ENCODE measurements around the gene SART3. TPM values are rescaled to one million over a fixed set of nuclear protein-coding genes. Genes with fewer than 3 reads are reported as not detected.
"Not testable (repeated sequence)": the region's sequence is repeated elsewhere in the genome, so short reads cannot be mapped to it uniquely, and the experiment has no call there.

Gene SART3
- total and polyA plus RNA-seq, 4 donors = 49.7 to 55.9 (median 52.6) TPM

DNA sequence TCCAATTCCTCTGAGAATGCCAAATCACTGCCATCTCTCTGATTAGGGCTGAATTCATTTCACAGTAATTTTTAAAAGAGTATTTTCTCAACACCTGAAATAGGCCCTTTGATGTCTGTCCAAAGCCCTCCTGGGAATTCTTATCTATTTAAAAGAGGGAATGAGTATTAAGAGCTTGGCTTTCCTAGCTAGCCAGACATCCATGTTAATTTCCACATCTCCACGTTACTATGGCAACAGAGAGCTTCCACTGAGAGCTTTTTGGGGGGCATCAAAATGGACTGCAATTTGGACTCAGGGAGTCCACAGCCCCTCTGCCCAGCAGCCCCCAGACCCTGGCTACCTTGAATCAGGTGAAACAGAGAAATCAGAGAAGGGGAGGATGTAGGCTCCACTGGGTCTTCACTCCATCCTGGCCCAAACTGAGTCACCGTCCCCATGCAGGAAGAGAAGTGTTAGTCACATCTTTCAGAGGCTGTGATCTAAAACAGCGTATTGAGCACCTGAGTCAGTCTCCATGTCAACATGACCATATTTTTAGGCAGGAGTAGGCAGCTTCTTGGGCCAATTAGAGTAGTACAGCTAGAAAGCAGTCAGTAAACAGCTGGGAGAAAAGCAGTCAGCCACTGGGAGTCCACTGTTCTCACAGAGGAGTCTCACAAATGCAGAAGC lies 52.9 kb downstream of the SART3 start:
- no peaks in the 10 kb centered on the region for H3K27me3 ChIP-seq (ENCODE audit: control insufficient read depth, insufficient read depth, low read length)
- H3K4me3 ChIP-seq (ENCODE audit: low read depth, low read length) = no peak overlapping the region
- 74% methylated on average over 2 of the region's 3 CpGs for WGBS (ENCODE audit: insufficient coverage)
- no peak overlapping the region for H3K27ac ChIP-seq (ENCODE audit: low read depth, low read length)
- peaks cover 10% of the 10 kb centered on the region for H3K4me1 ChIP-seq (ENCODE audit: control insufficient read depth, insufficient read depth, low read length)
- H3K36me3 ChIP-seq (ENCODE audit: control insufficient read depth, insufficient read depth, low read length) = no peaks in the 10 kb centered on the region
- no peaks in the 10 kb centered on the region for H3K9me3 ChIP-seq (ENCODE audit: control insufficient read depth, insufficient read depth, low read length)
- DNase-seq (ENCODE audit: low read depth in 4 of 6, low spot score in 6 of 6) = peak in 2 of 6 donors; percentile 27 to 77

DNA sequence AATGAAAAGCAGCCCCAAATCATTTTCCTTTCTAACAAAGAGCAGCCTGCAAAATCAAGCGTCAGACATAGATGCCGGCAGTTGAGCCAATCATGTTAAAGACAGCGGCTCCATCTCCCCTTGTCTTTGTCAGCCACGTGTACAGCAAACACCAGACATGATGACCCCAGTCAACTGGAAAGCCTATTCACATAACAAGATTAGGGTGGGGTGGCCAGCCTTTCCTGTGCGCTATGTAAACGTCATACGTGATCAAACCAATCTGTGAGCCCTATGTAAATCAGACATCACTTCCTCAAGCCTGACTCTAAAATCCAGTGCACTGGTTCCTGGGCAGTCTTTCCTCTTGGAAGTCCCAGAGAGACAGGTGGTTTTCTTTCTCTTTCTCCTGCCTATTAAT lies 55.8 kb downstream of the SART3 start:
- DNase-seq (ENCODE audit: low read depth in 4 of 6, low spot score in 6 of 6) = no peak
- WGBS (ENCODE audit: insufficient coverage) = 74% methylated on average over 7 of the region's 7 CpGs
- Histone ChIP-seq H3K4me1 (ENCODE audit: control insufficient read depth, insufficient read depth, low read length) (no peaks in the 10 kb centered on the region), H3K4me3 (ENCODE audit: low read depth, low read length) (no peak overlapping the region), H3K27ac (ENCODE audit: low read depth, low read length) (no peak overlapping the region), H3K9me3 (ENCODE audit: control insufficient read depth, insufficient read depth, low read length) (no peaks in the 10 kb centered on the region), H3K27me3 (ENCODE audit: control insufficient read depth, insufficient read depth, low read length) (no peaks in the 10 kb centered on the region), H3K36me3 (ENCODE audit: control insufficient read depth, insufficient read depth, low read length) (no peaks in the 10 kb centered on the region)

DNA sequence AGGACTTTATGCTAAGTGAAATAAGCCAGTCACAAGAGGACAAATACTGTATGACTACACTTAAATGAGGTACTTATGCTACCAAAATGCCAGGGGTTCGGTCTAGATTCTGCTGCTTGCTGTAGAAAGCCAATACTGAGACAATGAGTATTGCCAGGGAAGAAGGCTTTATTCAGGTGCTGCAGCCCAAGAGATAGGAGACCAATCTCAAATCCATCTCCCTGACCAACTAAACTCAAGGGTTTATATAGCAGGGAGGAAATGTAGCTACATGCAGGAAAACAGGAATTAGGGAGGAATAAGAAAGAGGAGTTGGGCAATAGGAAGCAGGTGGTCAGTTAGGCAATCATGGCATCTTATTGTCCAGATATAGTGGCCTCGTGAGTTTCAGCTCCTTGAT lies 58.1 kb downstream of the SART3 start:
- 50% methylated on average over 1 of the region's 2 CpGs for WGBS (ENCODE audit: insufficient coverage)
- H3K27me3 ChIP-seq (ENCODE audit: control insufficient read depth, insufficient read depth, low read length) = no peaks in the 10 kb centered on the region

DNA sequence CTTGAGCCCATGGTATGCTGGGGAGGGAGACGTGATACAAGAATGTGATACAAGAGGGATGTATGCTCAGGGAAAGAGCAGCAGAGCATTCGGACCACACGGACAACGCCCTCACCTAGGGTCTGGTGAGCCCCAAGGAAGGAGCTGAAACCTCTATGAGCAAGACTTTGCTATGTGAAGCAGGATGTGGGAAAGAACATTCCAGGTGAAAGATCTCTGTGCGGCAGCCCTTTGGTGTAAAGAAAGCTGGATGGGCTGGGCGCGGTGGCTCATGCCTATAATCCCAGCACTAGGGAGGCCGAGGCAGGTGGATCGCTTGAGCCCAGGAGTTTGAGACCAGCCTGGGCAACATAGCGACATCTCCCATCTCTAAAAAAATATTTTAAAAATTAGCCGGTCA lies 62.8 kb downstream of the SART3 start:
- Histone ChIP-seq H3K27me3 (ENCODE audit: control insufficient read depth, insufficient read depth, low read length) (no peaks in the 10 kb centered on the region), H3K36me3 (ENCODE audit: control insufficient read depth, insufficient read depth, low read length) (no peaks in the 10 kb centered on the region), H3K27ac (ENCODE audit: low read depth, low read length) (no peak overlapping the region), H3K4me1 (ENCODE audit: control insufficient read depth, insufficient read depth, low read length) (no peaks in the 10 kb centered on the region), H3K4me3 (ENCODE audit: low read depth, low read length) (no peak overlapping the region), H3K9me3 (ENCODE audit: control insufficient read depth, insufficient read depth, low read length) (no peaks in the 10 kb centered on the region)
- 84% methylated on average over 9 of the region's 11 CpGs for WGBS (ENCODE audit: insufficient coverage)
- no peak for DNase-seq (ENCODE audit: low read depth in 4 of 6, low spot score in 6 of 6)

More for the DNA sequence above, 58.1 kb downstream of the SART3 start:
- no peak overlapping the region for H3K27ac ChIP-seq (ENCODE audit: low read depth, low read length)
- H3K36me3 ChIP-seq (ENCODE audit: control insufficient read depth, insufficient read depth, low read length) = no peaks in the 10 kb centered on the region
- H3K4me1 ChIP-seq (ENCODE audit: control insufficient read depth, insufficient read depth, low read length) = no peaks in the 10 kb centered on the region
- no peaks in the 10 kb centered on the region for H3K9me3 ChIP-seq (ENCODE audit: control insufficient read depth, insufficient read depth, low read length)
- no peak overlapping the region for H3K4me3 ChIP-seq (ENCODE audit: low read depth, low read length)
- DNase-seq (ENCODE audit: low read depth in 4 of 6, low spot score in 6 of 6) = no peak

DNA sequence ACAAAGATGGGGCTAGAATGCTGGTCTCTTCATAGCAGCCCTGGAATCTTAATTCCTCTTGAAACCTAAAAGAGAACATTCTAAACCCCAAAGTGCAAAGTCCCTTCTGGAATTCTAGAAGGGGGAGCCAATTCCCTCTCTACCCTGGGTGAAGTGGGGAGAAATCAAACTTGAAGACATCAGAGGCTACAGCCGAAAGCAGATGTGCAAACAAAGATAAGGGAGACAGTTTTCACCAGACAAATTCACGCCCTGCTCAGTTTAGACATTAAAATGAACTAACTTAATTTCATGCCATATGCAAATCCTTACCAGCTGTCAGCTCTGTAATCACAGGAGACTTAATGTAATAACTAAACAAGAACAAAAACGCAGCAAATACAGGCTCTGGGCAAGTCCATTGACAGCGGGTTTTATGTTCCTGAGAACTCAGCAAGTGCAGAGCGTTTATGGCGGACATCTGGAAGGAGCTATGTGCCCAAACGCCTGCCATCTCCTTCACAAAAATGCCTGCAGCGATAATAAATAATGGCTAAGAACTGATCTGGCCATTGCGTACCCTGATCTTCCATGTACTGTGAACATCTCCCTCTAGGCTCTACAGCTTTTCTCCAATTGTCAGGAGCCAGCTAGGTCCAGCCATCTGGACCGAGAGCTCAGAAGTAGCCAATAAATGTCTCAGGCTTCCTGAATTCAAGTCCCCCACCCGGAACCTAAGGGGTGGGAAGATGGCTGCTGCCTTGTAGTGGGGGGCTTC lies 65.0 kb downstream of the SART3 start:
- H3K27ac ChIP-seq (ENCODE audit: low read depth, low read length) = no peak overlapping the region
- DNase-seq (ENCODE audit: low read depth in 4 of 6, low spot score in 6 of 6) = peak in 2 of 6 donors; percentile 29 to 83
- H3K27me3 ChIP-seq (ENCODE audit: control insufficient read depth, insufficient read depth, low read length) = no peaks in the 10 kb centered on the region
- H3K4me3 ChIP-seq (ENCODE audit: low read depth, low read length) = no peak overlapping the region
- H3K36me3 ChIP-seq (ENCODE audit: control insufficient read depth, insufficient read depth, low read length) = no peaks in the 10 kb centered on the region
- no peaks in the 10 kb centered on the region for H3K9me3 ChIP-seq (ENCODE audit: control insufficient read depth, insufficient read depth, low read length)
- 62% methylated on average over 8 of the region's 11 CpGs for WGBS (ENCODE audit: insufficient coverage)
- no peaks in the 10 kb centered on the region for H3K4me1 ChIP-seq (ENCODE audit: control insufficient read depth, insufficient read depth, low read length)

DNA sequence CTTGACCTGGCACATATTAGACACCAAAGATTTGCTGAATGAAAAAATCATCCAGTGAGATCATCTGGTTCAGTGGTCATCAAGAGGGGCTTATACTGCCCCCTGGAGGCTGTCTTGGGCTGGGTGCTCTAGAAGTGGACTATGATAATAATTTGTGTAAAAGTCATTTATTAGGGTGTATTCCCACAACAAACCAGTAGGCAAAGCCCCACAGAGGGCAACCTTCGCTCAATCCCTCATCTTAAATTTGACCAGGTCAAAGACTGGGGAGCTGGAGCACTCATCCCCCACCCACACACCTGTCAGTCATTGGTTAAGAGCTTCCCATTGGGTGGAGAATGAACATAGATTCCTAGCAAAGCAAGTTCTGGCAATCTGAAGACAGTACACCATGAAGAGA lies 65.9 kb downstream of the SART3 start:
- no peak for DNase-seq (ENCODE audit: low read depth in 4 of 6, low spot score in 6 of 6)
- no peaks in the 10 kb centered on the region for H3K4me1 ChIP-seq (ENCODE audit: control insufficient read depth, insufficient read depth, low read length)
- no peaks in the 10 kb centered on the region for H3K9me3 ChIP-seq (ENCODE audit: control insufficient read depth, insufficient read depth, low read length)
- no peaks in the 10 kb centered on the region for H3K27me3 ChIP-seq (ENCODE audit: control insufficient read depth, insufficient read depth, low read length)
- no peak overlapping the region for H3K27ac ChIP-seq (ENCODE audit: low read depth, low read length)
- no peak overlapping the region for H3K4me3 ChIP-seq (ENCODE audit: low read depth, low read length)
- H3K36me3 ChIP-seq (ENCODE audit: control insufficient read depth, insufficient read depth, low read length) = no peaks in the 10 kb centered on the region
- no CpG with 5 or more reads among the region's 1 CpG for WGBS (ENCODE audit: insufficient coverage)

DNA sequence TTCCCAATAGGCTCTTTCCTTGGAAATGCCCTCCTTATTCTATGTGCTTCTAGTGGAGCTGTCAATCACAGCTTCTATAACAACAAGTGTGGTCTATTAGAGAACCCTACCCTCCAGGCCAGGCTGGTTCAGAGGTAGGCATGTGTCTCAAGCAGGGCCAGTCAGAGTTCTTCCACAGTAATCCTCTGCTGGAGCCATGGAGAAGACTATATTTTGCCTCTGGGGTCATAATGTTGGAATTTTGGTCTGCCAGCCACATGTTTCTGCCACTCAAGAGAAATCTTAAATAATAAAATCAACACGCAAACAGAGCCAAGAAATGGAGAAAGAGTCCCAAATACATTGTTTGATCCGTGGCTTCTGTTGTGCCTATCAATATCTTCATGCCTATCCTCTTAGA lies 69.7 kb downstream of the SART3 start:
- 75% methylated on average over 1 of the region's 2 CpGs for WGBS (ENCODE audit: insufficient coverage)
- H3K9me3 ChIP-seq (ENCODE audit: control insufficient read depth, insufficient read depth, low read length) = no peaks in the 10 kb centered on the region
- H3K4me1 ChIP-seq (ENCODE audit: control insufficient read depth, insufficient read depth, low read length) = no peaks in the 10 kb centered on the region
- no peak for DNase-seq (ENCODE audit: low read depth in 4 of 6, low spot score in 6 of 6)
- H3K36me3 ChIP-seq (ENCODE audit: control insufficient read depth, insufficient read depth, low read length) = no peaks in the 10 kb centered on the region
- H3K4me3 ChIP-seq (ENCODE audit: low read depth, low read length) = no peak overlapping the region
- no peak overlapping the region for H3K27ac ChIP-seq (ENCODE audit: low read depth, low read length)
- no peaks in the 10 kb centered on the region for H3K27me3 ChIP-seq (ENCODE audit: control insufficient read depth, insufficient read depth, low read length)

DNA sequence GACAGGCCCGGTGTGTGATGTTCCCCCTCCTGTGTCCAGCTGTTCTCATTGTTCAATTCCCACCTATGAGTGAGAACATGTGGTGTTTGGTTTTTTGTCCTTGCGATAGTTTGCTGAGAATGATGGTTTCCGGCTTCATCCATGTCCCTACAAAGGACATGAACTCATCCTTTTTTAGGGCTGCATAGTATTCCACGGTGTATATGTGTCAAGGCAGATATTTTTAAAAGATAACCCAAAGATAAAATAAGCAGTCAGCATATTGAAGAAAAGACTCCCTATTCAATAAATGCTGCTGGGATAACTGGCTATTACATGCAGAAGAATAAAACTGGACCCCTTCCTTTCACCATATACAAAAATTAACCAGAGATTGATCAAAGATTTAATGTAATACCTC lies 73.9 kb downstream of the SART3 start:
- H3K9me3 ChIP-seq (ENCODE audit: control insufficient read depth, insufficient read depth, low read length); H3K27ac ChIP-seq (ENCODE audit: low read depth, low read length); H3K36me3 ChIP-seq (ENCODE audit: control insufficient read depth, insufficient read depth, low read length); DNase-seq (ENCODE audit: low read depth in 4 of 6, low spot score in 6 of 6); H3K27me3 ChIP-seq (ENCODE audit: control insufficient read depth, insufficient read depth, low read length); H3K4me3 ChIP-seq (ENCODE audit: low read depth, low read length); H3K4me1 ChIP-seq (ENCODE audit: control insufficient read depth, insufficient read depth, low read length): not testable (repeated sequence)
- WGBS (ENCODE audit: insufficient coverage) = no CpG with 5 or more reads among the region's 4 CpGs

DNA sequence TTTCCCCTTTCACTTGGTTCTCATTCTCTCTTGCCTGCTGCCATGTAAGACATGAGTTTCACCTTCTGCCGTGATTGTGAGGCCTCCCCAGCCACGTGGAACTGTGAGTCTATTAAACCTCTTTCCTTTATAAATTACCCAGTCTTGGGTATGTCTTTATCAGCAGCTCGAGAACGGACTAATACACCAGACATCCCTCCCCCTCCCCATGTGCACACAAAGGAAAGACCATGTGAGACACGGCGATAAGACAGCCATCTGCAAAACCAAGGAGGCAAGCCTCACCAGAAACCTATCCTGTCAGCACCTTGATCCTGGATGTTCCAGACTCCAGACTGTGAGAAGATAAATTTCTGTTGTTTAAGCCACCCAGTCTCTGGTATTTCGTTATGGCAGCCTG lies 75.6 kb downstream of the SART3 start:
- WGBS (ENCODE audit: insufficient coverage) = 73% methylated on average over 6 of the region's 7 CpGs
- not testable (repeated sequence) for H3K4me3 ChIP-seq (ENCODE audit: low read depth, low read length); H3K36me3 ChIP-seq (ENCODE audit: control insufficient read depth, insufficient read depth, low read length); H3K27me3 ChIP-seq (ENCODE audit: control insufficient read depth, insufficient read depth, low read length); DNase-seq (ENCODE audit: low read depth in 4 of 6, low spot score in 6 of 6); H3K4me1 ChIP-seq (ENCODE audit: control insufficient read depth, insufficient read depth, low read length); H3K27ac ChIP-seq (ENCODE audit: low read depth, low read length); H3K9me3 ChIP-seq (ENCODE audit: control insufficient read depth, insufficient read depth, low read length)

DNA sequence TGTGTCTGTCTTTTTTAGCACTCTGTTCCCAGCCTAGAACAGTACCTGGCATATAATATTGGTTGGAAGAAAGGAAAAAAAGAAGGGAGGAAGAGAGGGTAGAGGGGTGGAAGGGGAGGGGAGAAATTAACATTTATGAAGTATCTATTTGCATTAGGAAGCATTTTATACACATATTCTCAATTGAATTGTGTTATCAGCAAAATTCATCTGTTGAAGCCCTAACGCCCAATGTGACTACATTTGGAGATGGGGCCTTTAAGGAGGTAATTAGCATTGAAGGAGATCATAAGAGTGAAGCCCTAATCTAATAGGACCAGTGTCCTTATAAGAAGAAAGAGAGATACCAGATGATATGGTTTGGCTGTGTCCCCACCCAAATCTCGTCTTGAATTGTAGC lies 76.1 kb downstream of the SART3 start:
- H3K36me3 ChIP-seq (ENCODE audit: control insufficient read depth, insufficient read depth, low read length) = no peaks in the 10 kb centered on the region
- H3K4me3 ChIP-seq (ENCODE audit: low read depth, low read length) = no peak overlapping the region
- H3K9me3 ChIP-seq (ENCODE audit: control insufficient read depth, insufficient read depth, low read length) = no peaks in the 10 kb centered on the region
- H3K27me3 ChIP-seq (ENCODE audit: control insufficient read depth, insufficient read depth, low read length) = no peaks in the 10 kb centered on the region
- DNase-seq (ENCODE audit: low read depth in 4 of 6, low spot score in 6 of 6) = no peak
- H3K27ac ChIP-seq (ENCODE audit: low read depth, low read length) = no peak overlapping the region
- H3K4me1 ChIP-seq (ENCODE audit: control insufficient read depth, insufficient read depth, low read length) = no peaks in the 10 kb centered on the region
- WGBS (ENCODE audit: insufficient coverage) = 100% methylated on average over 1 of the region's 2 CpGs

Measured in spinal cord (tissue), 10 donors.